DMS53 (cell line): ENCODE measurements around the gene CYP27A1.

Source experiments
- DNase-seq: peaks from one replicate; lab custom pipeline; 2025; lab: John Stamatoyannopoulos, UW

Gene CYP27A1

GRCh38 chr2:218859556-218859987 lies 77.6 kb downstream of the CYP27A1 start, which contains the start of gene WNT6:
TSS of gene WNT6 (plus strand) at chr2:218859805. CDS start at chr2:218860038, 233 bp downstream.
- DNase-seq: peak; percentile 26

DNA sequence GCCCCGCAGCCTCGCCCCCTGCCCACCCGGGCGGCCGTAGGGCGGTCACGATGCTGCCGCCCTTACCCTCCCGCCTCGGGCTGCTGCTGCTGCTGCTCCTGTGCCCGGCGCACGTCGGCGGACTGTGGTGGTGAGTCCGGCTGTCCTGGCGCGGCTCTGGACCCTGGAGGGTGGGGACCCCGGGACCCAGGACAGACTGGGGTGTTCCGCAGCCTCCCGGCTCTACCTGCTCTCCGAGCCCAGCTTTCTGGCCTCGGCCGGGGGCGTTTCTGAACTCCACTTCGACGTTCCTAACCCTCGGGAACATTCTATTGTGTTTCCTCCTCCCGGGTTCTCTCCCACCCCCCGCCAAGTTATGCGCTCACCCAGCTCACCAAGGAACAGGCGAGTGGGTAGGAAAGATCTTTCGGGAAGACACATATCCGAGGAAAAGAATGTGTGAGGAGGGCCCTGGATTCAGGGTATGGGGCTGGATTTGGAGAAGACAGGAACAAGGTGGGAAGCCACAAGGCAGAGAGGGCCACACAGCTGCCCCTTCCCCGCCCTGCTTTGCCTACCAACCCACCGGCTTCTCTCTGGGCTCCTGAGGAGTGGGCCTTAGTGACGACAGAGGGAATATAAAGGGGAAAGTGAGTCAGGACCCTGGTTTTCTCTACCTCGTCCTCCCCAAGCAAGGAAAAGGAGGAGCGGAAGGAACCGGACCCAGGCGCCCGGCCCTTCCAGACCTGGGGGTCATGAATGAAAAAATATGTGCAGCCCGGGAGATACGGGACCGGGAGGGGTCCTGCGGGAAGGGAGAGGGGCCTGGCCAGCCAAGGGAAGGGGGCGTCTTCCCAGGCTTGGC lies 78.3 kb downstream of the CYP27A1 start:
- DNase-seq: no peak

DNA sequence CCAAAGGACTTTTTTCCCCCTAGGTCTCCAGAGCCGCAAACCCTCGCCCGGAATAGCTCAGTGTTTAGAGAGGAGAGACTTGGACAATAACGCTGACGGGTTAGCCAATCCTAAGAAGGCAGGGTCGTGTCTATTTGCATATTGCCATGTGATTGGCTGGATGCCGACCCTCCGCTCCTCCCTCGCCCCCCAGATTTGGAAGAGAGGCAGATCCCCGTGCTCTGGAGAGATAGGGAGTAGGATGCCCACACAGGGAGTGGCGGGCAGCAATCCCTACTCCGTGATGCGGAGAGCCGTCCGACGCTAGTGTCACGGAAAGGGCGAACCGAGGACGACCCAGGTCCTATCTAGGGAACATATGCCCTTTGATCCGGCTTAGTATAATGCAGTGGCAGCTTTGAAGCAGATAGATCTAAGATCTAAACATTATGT lies 79.0 kb downstream of the CYP27A1 start:
- peak; percentile 75 for DNase-seq

DNA sequence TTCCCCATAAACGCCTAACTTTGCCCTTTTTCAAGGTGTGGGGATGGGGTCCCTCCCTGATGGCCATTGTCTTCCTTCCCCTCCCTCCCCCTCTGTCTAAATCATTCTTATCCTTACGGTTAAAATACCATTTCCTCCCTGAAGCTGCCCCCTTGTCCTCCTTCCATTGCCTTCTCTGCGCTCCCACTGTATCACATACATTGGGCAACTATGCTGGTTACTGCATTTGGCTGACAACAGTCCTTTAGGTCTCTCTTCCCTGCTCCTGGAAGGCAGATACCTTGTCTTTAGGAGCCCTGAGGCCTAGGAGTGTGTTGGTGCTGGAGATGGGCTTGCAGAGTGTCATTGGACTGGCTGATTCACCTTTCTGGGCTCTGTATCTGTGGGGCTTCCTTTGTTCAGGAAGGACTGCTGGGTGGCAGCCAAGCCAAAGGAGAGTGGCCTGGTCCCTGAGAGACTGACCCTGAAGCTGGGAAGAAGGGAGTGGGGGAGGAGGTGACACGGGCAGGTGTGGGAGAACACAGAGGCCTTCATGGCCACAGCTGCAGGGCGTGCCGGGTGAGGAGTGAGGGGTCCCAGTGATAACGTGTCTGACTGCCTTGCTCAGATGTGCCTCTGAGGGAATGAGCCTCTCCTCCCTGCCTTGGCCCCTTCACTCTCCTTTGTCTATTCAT lies 79.8 kb downstream of the CYP27A1 start:
- no peak for DNase-seq

DNA sequence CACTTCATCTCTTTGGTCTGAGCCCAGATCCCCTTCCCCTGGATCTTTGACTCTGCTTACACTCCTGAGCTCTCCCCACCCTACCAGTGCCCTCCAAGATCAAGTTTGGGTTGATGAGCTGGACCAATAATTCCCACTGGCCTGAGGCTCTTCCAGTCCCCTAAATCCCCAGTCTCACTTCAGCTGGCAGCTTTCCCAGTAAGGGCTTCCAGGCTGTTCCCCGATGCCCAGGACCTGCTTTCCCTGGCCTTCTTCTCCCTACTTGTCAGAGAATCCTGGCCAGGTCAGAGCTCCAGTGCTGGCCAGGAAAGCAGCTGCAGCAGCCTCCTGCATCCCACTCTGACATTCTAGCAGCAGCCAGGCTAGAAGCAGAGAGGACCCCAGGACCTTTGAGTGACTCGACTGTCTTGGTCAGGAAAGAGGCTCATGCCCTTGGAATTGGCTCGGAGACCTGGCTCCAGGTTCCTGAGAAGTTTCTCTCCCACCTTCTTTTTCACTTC lies 81.1 kb downstream of the CYP27A1 start:
- no peak for DNase-seq
